Mucosa of descending colon (tissue), 3 donors: ENCODE measurements around the gene TARBP2. TPM values are rescaled to one million over a fixed set of nuclear protein-coding genes. Genes with fewer than 3 reads are reported as not detected.

Experiments
- ATAC-seq: fragments of 200-7000 bp; cut with Tn5 transposase; one replicate; pipeline ENCODE4 v1.9.1; 2020; ENCODE audit warnings: mild to moderate bottlenecking, moderate library complexity
- DNase-seq, 3 donors: peaks; one replicate each; pipeline ENCODE4 v3.0.0-alpha.2; 2020
- H3K36me3 ChIP-seq: fragments of 200-600 bp; one replicate; pipeline ENCODE4 v1.8.0; 2021; ENCODE audit warnings: low read depth, mild to moderate bottlenecking
- H3K4me1 ChIP-seq: fragments of 200-600 bp; one replicate; pipeline ENCODE4 v1.8.0; 2021; ENCODE audit warnings: low read depth, mild to moderate bottlenecking
- H3K4me3 ChIP-seq: fragments of 200-600 bp; one replicate; pipeline ENCODE4 v1.8.0; 2021; ENCODE audit warnings: mild to moderate bottlenecking
- H3K9me3 ChIP-seq: fragments of 200-600 bp; one replicate; pipeline ENCODE4 v1.8.0; 2021; ENCODE audit warnings: mild to moderate bottlenecking
- CTCF ChIP-seq: fragments of 200-600 bp; IDR thresholded peaks from one replicate; pipeline ENCODE4 v1.8.0; 2022; ENCODE audit warnings: antibody characterized with exemption, mild to moderate bottlenecking
- intact Hi-C, 2 donors: fragments of 100-400 bp; cut with DNase I in 1 of 2; cut with micrococcal nuclease in 1 of 2; formaldehyde crosslinking; loops; one replicate each; pipeline versions ENCODE4 v1.11.0 to v1.11.1; 2022; cut with DNase I, micrococcal nuclease
- total RNA-seq, 3 donors: library from RNA; stranded (reverse); fragmentation: NEBNext Ultra II Directional in 2 of 3; extraction: Animal tissue kit (Norgen Biotek cat#: 25700) in 2 of 3; gene quantifications; one replicate each; pipeline versions ENCODE4 v1.2.1 to v1.2.4, GENCODE V29; 2021 to 2023
- donor health status: DM: no; HTN: no; CAD: no; lungs with moderate emphysema.
- donor health status: DM: no; HTN: no; CAD: no.
- donor health status: DM: no; HTN: yes; CAD: no.

The TARBP2 gene
- total RNA-seq, 3 donors from 2014 or later = 22.9 to 26.8 (median 25.1) TPM

GRCh38 chr12:53516758-53517455, 15.8 kb downstream of the TARBP2 start:
- no peaks in the 10 kb centered on the region for H3K36me3 ChIP-seq
- no peaks in the 10 kb centered on the region for H3K4me1 ChIP-seq
- ATAC-seq = no peak
- no peak overlapping the region for H3K4me3 ChIP-seq
- no peak for TF ChIP-seq CTCF
- intact Hi-C loops = no loop called here
- no peaks in the 10 kb centered on the region for H3K9me3 ChIP-seq
- DNase-seq = no peak

- no peaks in the 10 kb centered on the region for H3K4me1 ChIP-seq
- no peak for TF ChIP-seq CTCF
- no peak overlapping the region for H3K4me3 ChIP-seq
- no peaks in the 10 kb centered on the region for H3K36me3 ChIP-seq
- H3K9me3 ChIP-seq = no peaks in the 10 kb centered on the region
- intact Hi-C loops = no loop called here
- no peak for DNase-seq
- no peak for ATAC-seq
These were observed 17.3 kb downstream of the TARBP2 start for GRCh38 chr12:53518381-53518780.

GRCh38 chr12:53523131-53523530, 22.0 kb downstream of the TARBP2 start:
- H3K4me3 ChIP-seq = no peak overlapping the region
- H3K4me1 ChIP-seq = no peaks in the 10 kb centered on the region
- no peaks in the 10 kb centered on the region for H3K9me3 ChIP-seq
- ATAC-seq (no peak), DNase-seq (no peak)
- H3K36me3 ChIP-seq = peaks cover 3% of the 10 kb centered on the region
- TF ChIP-seq CTCF = no peak
- intact Hi-C loops = no loop called here

GRCh38 chr12:53524476-53524875, 23.4 kb downstream of the TARBP2 start:
- H3K9me3 ChIP-seq = no peaks in the 10 kb centered on the region
- no peak for ATAC-seq
- no peaks in the 10 kb centered on the region for H3K4me1 ChIP-seq
- no peak for DNase-seq
- no peak overlapping the region for H3K4me3 ChIP-seq
- intact Hi-C loops = no loop called here
- H3K36me3 ChIP-seq = peaks cover 3% of the 10 kb centered on the region
- TF ChIP-seq CTCF = no peak

- no peak for DNase-seq
- no peaks in the 10 kb centered on the region for H3K4me1 ChIP-seq
- TF ChIP-seq CTCF = no peak
- intact Hi-C loops = no loop called here
- no peak for ATAC-seq
- peaks cover 14% of the 10 kb centered on the region for H3K36me3 ChIP-seq
- no peaks in the 10 kb centered on the region for H3K9me3 ChIP-seq
- H3K4me3 ChIP-seq = no peak overlapping the region
These were observed 29.0 kb downstream of the TARBP2 start for GRCh38 chr12:53530061-53530460.

GRCh38 chr12:53530920-53531319, 29.8 kb downstream of the TARBP2 start:
- intact Hi-C loops = no loop called here
- no peak for DNase-seq
- Histone ChIP-seq H3K4me1 (no peaks in the 10 kb centered on the region), H3K4me3 (no peak overlapping the region), H3K9me3 (no peaks in the 10 kb centered on the region), H3K36me3 (peaks cover 11% of the 10 kb centered on the region)
- ATAC-seq = no peak
- no peak for TF ChIP-seq CTCF
